Left forelimb (tissue), 1 donor: ENCODE results near the gene ARHGAP15.

Experiments
- DNase-seq: peaks from one replicate; pipeline ENCODE4 v3.0.0-alpha.2; 2018; ENCODE audit warnings: low spot score

ARHGAP15 gene

DNA sequence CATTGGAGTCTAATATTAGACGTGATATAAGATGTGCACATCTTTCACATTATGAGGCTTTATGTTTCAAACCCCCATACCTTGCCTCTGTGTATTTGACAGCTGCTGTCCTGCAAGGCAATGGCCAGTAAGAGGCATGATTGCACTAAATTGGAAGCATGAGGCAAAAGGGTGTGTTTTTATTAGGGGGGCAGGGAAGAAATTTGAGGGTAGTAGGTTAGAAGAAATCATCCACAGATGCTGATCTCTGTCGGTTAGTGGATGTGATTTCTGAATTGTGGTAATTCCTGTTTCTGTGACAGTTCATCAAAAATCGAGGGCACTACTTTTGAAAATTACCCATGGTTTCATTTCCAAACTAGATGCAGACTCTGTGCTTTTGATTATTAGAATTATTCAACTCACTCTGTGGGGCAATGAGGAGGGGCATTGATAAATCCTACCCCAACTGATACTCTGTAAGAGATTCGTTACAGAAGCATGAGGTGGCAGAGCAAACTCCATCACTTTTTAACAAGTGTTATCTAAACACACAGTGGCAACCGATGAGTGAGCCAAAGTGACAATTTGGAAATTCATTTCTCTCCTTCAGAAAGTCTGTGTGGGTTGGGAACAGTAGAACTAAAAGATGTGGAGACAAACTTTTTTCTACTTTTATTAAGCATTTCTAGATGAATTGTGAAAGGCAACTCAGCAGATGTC lies 453.0 kb downstream of the ARHGAP15 start:
- no peak for DNase-seq

DNA sequence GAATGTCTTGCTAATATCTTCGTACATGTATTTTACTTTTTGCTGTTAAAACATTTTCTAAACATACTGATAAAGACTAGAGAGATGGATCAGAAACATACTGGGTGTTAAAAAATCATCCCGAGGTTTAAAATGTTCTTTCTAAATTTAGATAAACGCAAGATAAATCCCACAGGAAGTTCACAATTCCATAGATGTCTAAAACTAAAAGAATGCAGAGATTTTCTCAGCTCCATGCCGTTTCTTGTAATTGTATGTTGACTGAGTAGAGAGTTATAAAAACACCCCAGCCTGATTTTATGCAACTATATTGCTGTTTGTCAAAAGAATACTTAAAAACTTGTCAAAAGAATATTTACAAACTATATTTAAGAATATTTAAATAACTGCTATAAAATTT lies 455.7 kb downstream of the ARHGAP15 start:
- DNase-seq, result no peak

DNA sequence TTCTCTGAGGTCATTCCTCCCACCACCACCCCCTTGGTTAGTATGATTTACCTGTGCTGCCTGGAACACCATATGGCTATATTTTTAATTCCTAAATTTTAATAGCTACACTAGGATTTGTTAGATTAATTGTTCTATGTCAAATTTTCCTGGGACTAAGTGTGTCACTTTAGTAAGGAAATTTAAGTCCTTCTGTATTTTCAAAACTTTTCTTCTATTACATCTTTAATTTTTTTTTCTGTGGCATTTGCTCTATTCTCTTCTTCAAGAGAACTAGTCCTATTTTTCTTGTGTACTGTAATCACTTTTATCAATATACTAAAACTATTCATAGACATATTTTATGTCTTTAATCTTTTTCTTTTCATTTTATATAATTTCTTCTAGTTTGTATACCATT lies 456.9 kb downstream of the ARHGAP15 start:
- no peak for DNase-seq

DNA sequence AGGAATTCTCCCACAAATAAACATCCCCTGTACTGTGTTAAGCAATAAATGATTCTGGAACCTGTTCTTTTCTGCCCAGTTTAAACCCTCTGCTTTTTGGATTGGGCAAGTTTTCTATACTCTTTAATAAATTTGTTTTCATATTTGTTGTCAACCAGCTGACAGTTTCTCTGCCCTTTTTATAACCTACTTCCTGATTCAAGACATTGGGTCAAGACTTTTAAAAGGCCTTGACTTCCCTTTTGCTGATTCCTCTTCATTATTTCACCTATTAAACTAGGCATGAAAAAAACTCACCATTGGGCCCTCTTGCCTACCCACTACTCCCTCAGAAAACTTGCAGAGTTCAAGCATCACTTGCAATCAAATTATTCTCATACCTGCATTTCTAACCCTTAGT lies 459.5 kb downstream of the ARHGAP15 start:
- no peak for DNase-seq

DNA sequence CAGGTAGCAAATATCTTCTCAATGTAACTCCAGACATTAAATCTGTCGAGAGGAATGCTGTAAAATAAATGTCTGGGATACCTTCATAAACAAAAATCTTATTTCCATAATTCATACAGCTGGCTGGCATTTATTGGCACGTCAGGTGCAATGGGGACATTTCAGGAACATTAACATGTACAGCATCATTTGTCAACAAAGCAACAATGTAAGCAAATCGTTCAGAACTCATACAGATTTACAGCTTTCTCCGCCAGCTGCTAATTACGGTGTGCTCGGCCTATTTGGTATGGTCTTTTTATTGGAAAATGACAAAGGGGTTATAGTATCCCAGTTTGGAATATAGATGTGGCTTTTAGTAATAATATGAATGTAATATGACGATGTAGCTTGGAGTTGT lies 464.9 kb downstream of the ARHGAP15 start:
- no peak for DNase-seq

DNA sequence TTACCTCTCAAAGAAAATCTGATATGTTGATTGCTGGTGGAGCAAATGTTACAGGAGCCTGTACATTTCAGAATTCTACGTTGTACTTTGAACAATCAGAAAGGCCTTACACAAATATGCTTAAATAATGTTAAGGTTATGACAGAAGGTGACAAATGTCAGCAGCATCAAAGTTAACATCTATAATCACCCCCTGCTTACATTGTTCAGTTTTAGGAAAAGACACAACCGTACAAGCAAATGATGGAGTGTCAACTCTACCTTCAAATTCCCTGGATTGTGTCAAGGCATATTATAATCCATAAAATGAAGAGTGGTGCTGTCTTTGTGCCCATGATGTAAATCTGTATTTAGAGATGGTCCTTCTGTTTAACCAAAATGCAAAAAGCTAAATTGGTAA lies 465.5 kb downstream of the ARHGAP15 start:
- no peak for DNase-seq

- no peak for DNase-seq
Measured at GRCh38 chr2:143600116-143600515, 470.9 kb downstream of the ARHGAP15 start.

DNA sequence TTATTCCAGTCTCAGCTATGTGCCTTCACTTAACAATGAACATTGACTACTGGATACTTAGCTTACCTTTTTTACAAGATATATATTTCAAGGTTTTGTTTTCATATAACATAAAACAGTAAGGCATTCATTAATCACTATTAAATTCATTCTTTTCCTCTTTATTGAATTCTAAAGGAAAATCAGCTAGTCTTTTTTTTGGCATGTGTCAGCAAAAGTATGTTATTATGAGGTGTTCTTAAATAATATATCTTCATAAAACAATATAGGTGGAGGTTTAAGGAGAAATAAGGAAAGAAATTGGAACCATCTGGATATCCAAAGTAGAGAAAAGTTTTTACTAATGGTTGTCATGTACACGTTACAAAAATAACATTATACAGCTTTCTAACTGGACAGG lies 472.6 kb downstream of the ARHGAP15 start:
- DNase-seq, result no peak

DNA sequence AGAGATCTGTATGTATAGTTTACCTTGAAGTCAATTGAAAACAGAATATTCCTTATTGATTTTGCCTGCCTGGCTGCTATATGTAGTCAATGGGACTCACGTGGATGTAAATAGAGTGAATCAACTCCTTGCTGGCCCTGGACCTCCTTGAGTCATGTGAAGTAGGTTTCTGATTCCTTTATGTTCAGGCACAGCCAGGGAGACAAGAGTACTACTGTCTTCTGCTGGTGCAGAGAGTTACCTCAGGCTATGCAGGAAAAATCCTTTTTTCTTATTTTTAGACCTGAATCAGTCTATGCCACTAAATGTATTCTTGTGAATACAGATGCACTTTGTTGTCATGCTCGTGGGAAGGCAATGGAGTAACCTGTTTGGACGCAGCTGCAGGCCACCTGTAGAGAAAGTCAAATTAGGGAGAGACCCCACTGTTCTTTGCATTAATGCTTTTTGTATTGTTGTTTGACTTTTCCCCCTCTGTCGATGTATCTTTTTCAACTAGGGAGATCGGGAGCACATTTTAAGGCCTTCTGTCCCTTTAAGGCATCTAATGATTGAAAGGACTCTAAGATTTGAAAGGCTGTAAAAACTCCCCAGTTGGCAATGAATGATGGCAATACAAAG lies 473.9 kb downstream of the ARHGAP15 start:
- no peak for DNase-seq

DNA sequence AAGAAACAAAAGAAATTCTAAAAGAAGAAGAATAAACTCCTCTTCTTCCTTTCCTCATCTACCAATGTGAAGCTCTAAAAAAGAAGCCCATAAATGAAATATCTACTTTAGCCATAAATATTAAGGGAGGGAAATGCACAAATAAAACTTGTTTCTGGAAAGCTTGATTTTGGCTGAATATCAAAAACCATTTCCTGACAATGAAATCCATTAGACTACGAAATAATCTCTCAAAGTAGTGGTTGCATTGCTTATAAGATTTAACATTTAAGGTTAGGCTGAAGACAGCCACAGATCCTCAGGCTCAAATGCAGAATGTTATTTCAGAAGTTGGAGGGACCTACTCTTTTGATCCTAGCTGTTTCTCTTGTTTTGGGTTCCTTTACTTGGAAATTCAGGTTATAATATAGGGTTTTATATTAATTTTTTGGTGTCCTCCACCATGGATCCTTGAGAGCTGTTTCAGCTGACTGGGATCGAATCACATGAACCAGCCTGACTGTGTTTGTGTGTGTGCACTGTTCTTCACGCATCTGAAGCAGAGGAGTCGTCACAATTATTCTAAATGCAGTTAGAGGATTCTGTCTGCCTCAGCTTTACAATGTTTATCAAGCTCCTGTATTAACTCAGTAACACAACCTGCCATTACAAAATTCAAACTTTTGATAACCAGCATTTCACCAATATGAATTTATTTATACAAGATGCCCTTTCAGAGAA lies 474.8 kb downstream of the ARHGAP15 start:
- DNase-seq, result no peak

DNA sequence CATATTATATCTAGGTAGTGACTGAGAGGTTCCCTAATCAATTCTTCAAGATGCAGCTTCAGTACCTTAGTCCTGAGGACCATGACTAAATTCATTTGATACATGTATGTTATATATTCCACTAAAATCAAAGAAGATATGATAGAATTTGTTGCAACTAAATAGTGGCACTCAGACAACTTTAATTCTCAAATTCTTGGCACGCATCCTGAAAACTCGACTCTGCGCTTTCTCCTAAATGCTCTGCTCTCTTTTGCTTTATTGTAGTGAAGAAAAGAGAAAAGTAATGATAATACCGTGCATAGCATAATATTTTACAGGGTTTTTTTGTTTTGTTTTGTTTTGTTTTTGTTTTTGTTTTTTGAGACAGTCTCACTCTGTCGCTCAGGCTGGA lies 475.3 kb downstream of the ARHGAP15 start:
- no peak for DNase-seq

GRCh38 chr2:143607231-143608062 lies 478.2 kb downstream of the ARHGAP15 start:
- no peak for DNase-seq

DNA sequence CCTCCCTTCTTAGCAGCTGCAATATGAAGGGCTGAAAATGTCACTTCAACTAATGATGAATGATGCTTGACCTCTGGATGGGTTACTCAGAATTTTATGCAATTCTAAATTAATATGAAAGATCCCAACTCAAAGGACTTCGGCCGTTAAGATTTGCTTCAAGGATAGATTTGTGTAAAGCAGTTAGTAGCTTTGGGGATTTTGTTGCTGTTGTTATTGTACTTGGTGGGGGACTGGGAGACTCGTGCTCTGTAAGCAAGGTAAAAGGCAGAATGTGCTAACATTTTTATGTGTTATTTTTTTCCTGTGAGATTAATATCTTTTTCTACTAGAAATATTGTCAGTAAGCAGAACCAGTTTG lies 478.8 kb downstream of the ARHGAP15 start:
- no peak for DNase-seq

- DNase-seq, result no peak
Measured at GRCh38 chr2:143608758-143609157, 479.5 kb downstream of the ARHGAP15 start.

- no peak for DNase-seq
Measured at GRCh38 chr2:143611336-143611735, 482.1 kb downstream of the ARHGAP15 start.

GRCh38 chr2:143615562-143615961 lies 486.3 kb downstream of the ARHGAP15 start:
- DNase-seq, result no peak

- DNase-seq, result no peak
Measured at GRCh38 chr2:143616452-143616851, 487.2 kb downstream of the ARHGAP15 start.

DNA sequence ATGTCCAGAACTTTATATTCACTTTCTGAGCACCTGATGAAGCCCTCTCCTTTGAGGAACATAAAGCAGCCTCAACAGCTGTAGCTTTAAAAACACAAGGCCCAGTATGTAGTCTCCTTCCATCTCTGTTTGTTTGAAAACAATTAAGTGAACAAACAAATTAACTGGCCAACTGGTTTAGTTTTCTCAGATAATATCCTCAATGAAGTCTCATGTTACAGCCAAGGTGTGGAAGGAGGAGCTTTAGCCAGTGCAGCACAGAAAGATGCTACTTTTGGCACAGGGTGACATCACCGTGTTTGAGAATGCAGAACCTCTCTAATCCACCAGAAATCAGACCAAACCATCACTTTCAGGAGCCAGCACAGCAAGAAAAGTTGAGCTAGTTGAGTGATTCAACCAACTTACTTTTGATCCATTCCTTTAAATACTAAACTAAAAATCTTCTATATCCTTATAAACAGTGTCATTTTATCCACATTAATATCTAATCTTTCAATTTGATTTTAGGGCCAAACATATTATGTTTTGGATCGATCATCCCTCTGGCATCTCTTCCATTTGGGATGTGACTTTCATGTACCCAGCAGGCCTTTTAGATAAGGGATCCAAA lies 488.7 kb downstream of the ARHGAP15 start:
- no peak for DNase-seq

DNA sequence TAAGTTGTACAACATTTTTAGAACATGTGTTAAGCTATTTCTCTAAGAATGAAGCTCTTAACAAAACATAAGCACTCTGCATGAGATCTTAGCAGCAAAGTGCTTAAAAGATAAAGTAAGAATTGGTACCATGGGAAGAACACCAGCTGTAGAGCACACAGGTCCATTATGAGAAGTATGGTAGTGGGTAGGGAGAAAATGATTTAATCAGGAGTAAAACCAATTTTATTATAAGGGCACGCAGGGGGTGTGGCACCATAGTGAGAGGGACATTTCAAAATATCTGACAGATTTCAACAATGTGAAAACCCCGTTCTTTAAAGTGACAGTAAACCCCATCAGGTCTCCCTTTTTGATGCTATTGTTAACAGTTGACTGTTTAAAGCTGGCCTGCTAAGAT lies 492.9 kb downstream of the ARHGAP15 start:
- DNase-seq, result no peak

GRCh38 chr2:143623231-143623908 lies 494.2 kb downstream of the ARHGAP15 start:
- no peak for DNase-seq

- no peak for DNase-seq
Measured at GRCh38 chr2:143623909-143624260, 494.7 kb downstream of the ARHGAP15 start.

GRCh38 chr2:143629340-143629739 lies 500.1 kb downstream of the ARHGAP15 start:
- DNase-seq, result no peak
